Endothelial cell of umbilical vein (primary cell): Measurements from ENCODE around the gene CD58. TPM values are rescaled to one million over a fixed set of nuclear protein-coding genes. Genes with fewer than 3 reads are reported as not detected.

Experiments used
- BruUV-seq: library from RNA; stranded (reverse); fragments of 400-500 nt; replicated peaks from 2 replicates; lab custom pipeline; 2021; lab: Mats Ljungman, UMichigan
- CTCF ChIA-PET: fragments of 300-600, 350-600 bp; sonication (Branson Sonifier 250); formaldehyde crosslinking; loops from one replicate; lab custom pipeline; 2021; ENCODE audit warnings: antibody characterized with exemption, inconsistent platforms; lab: Charles Lee
- POLR2A ChIA-PET: fragments of 300-600, 350-600 bp; sonication (Branson Sonifier 250); formaldehyde crosslinking; loops from one replicate; lab custom pipeline; 2021; ENCODE audit warnings: antibody characterized with exemption, inconsistent platforms; lab: Charles Lee
- DNase-seq: peaks from one replicate; pipeline ENCODE4 v3.0.0-alpha.2; 2011; ENCODE audit warnings: low read depth, low spot score
- FAIRE-seq: peaks from 2 replicates; lab custom pipeline; 2011; peaks lifted over from hg19 to GRCh38; lab: Jason Lieb, UNC
- H2AFZ ChIP-seq: 2 replicates; pipeline ENCODE4 v1.6.0; 2012; ENCODE audit warnings: low read depth, low read length, control low read depth, inconsistent platforms
- H3K27ac ChIP-seq: 2 replicates; pipeline ENCODE4 v1.5.1; 2011; ENCODE audit warnings: low read depth, mild to moderate bottlenecking, control low read depth, low read length, moderate library complexity; ENCODE audit not compliant: insufficient read depth
- H3K27me3 ChIP-seq, 2 experiments: 2 replicates each; pipeline versions ENCODE4 v1.6.0 to v1.6.1; 2011; ENCODE audit warnings: low read length in 2 of 2, mixed read lengths in 1 of 2; ENCODE audit not compliant: control insufficient read depth in 2 of 2, insufficient read depth in 2 of 2
- H3K36me3 ChIP-seq, 2 experiments: 2 replicates in 1 of 2; 3 replicates in 1 of 2; pipeline ENCODE4 v1.5.1; 2011; ENCODE audit warnings: low read length in 2 of 2, mild to moderate bottlenecking in 1 of 2, moderate library complexity in 1 of 2; ENCODE audit not compliant: control insufficient read depth in 2 of 2, insufficient read depth in 2 of 2; ENCODE audit errors: extremely low read depth in 1 of 2
- H3K4me1 ChIP-seq: 3 replicates; pipeline ENCODE4 v1.5.1; 2011; ENCODE audit warnings: mild to moderate bottlenecking, low read length; ENCODE audit not compliant: control insufficient read depth, insufficient read depth; ENCODE audit errors: extremely low read depth
- H3K4me2 ChIP-seq: 2 replicates; pipeline ENCODE4 v1.6.1; 2011; ENCODE audit warnings: low read length, control low read depth, mixed read lengths; ENCODE audit not compliant: insufficient read depth
- H3K4me3 ChIP-seq, 3 experiments: fragments of 200-600 bp in 1 of 3; sonication (generic), shearing (Covaris generic) in 1 of 3; replicated peaks in 1 of 3; 2 replicates each; pipeline ENCODE4 v1.5.1; 2011 to 2016; ENCODE audit warnings: control low read depth in 3 of 3, low read length in 3 of 3, mild to moderate bottlenecking in 2 of 3, inconsistent platforms in 1 of 3, low read depth in 1 of 3, moderate library complexity in 1 of 3; ENCODE audit not compliant: insufficient read depth in 1 of 3
- H3K79me2 ChIP-seq: 2 replicates; pipeline ENCODE4 v1.6.0; 2012; ENCODE audit warnings: low read length, inconsistent platforms; ENCODE audit not compliant: control insufficient read depth, insufficient read depth
- H3K9ac ChIP-seq: replicated peaks from 2 replicates; pipeline ENCODE3; 2011; ENCODE audit warnings: low read length, control low read depth; ENCODE audit not compliant: insufficient read depth; ENCODE audit errors: extremely low read depth
- H3K9me1 ChIP-seq: replicated peaks from 3 replicates; pipeline ENCODE4 v1.6.0; 2011; ENCODE audit warnings: mild to moderate bottlenecking, low read length; ENCODE audit not compliant: control insufficient read depth, insufficient read depth; ENCODE audit errors: extremely low read depth
- H3K9me3 ChIP-seq: replicated peaks from 2 replicates; pipeline ENCODE4 v1.5.1; 2012; ENCODE audit warnings: low read length, inconsistent platforms; ENCODE audit not compliant: control insufficient read depth, insufficient read depth
- H4K20me1 ChIP-seq: replicated peaks from 2 replicates; pipeline ENCODE3; 2011; ENCODE audit warnings: mild to moderate bottlenecking, low read length; ENCODE audit not compliant: control insufficient read depth, insufficient read depth; ENCODE audit errors: extremely low read depth
- CTCF ChIP-seq, 2 donors: IDR thresholded peaks; 1 replicate in 1 of 2; 2 replicates in 1 of 2; pipeline ENCODE4 v1.5.1; 2011; ENCODE audit warnings: low read length in 2 of 2, mild to moderate bottlenecking in 2 of 2, moderate library complexity in 2 of 2, control low read depth in 1 of 2, inconsistent platforms in 1 of 2, low read depth in 1 of 2; ENCODE audit not compliant: insufficient read depth in 1 of 2; ENCODE audit errors: extremely low read depth in 1 of 2
- EZH2 ChIP-seq: IDR thresholded peaks from 2 replicates; pipeline ENCODE4 v1.6.1; 2012; ENCODE audit warnings: borderline replicate concordance, low read depth, mild to moderate bottlenecking, moderate library complexity, low read length, inconsistent platforms; ENCODE audit not compliant: severe bottlenecking
- FOS ChIP-seq: IDR thresholded peaks from 2 replicates; pipeline ENCODE4 v1.6.1; 2011; ENCODE audit warnings: mild to moderate bottlenecking, low read length, moderate library complexity, borderline replicate concordance; ENCODE audit not compliant: insufficient read depth
- GATA2 ChIP-seq: IDR thresholded peaks from 2 replicates; pipeline ENCODE4 v1.7.0; 2011; ENCODE audit warnings: low read depth, mild to moderate bottlenecking, moderate library complexity, mixed read lengths, low read length; ENCODE audit not compliant: insufficient read length, insufficient read depth
- JUN ChIP-seq: IDR thresholded peaks from 2 replicates; pipeline ENCODE4 v1.6.1; 2011; ENCODE audit warnings: borderline replicate concordance, low read depth; ENCODE audit not compliant: insufficient read length, insufficient read depth
- MAX ChIP-seq: IDR thresholded peaks from 2 replicates; pipeline ENCODE4 v1.6.1; 2011; ENCODE audit not compliant: insufficient read depth, insufficient read length
- MYC ChIP-seq: IDR thresholded peaks from one replicate; pipeline ENCODE4 v1.6.1; 2011; ENCODE audit warnings: mild to moderate bottlenecking, low read depth, low read length
- POLR2A ChIP-seq: IDR thresholded peaks from 2 replicates; pipeline ENCODE4 v1.6.1; 2012; ENCODE audit warnings: low read depth, mild to moderate bottlenecking, control low read depth, low read length
- POLR2AphosphoS5 ChIP-seq: IDR thresholded peaks from 2 replicates; pipeline ENCODE4 v1.6.1; 2012; ENCODE audit warnings: low read depth, mild to moderate bottlenecking, control low read depth, low read length, moderate library complexity; ENCODE audit not compliant: insufficient read depth
- dilution Hi-C: fragments of 300-500 bp; cut with MboI; formaldehyde crosslinking; loops from one replicate; pipeline ENCODE4 v1.15.0; 2019; ENCODE audit warnings: low sequenced_read_pairs; ENCODE audit not compliant: extremely low pct_ligation_motif_present
- intact Hi-C: fragments of 100-400 bp; cut with micrococcal nuclease; formaldehyde crosslinking; loops from one replicate; pipeline ENCODE4 v1.10.0; 2022
- polyA plus RNA-seq, 4 experiments: library from polyadenylated mRNA; depleted of rRNA in 3 of 4; stranded (reverse) in 3 of 4; unstranded in 1 of 4; fragments of >200 nt; gene quantifications; 2 replicates each; pipeline versions ENCODE4 v1.2.1 to v1.2.3, GENCODE V29; 2011 to 2012; ENCODE audit warnings: missing spikeins in 1 of 4
- total RNA-seq: library from RNA; stranded (reverse); gene quantifications from 2 replicates; pipeline ENCODE4 v1.2.3, GENCODE V29; 2021

Gene CD58
- total and polyA plus RNA-seq, 2 donors (not counting 3 experiments of a cell fraction or from before 2014, with no cell fraction given): 9.8 to 12.7 TPM

GRCh38 chr1:116466810-116467557, 103.8 kb downstream of the CD58 start:
- CTCF ChIA-PET: interaction anchor here (1.5 to 2.0 kb wide), 2 partner anchors 18 to 31 kb away, joined by 4 to 5 read pairs; no protein-coding TSS in a partner anchor
- H3K36me3 ChIP-seq: no peaks in the 10 kb centered on the region
- intact Hi-C loops (no loop called here), dilution Hi-C loops (no loop called here)
- H3K4me3 ChIP-seq: no peak overlapping the region
- no peaks in the 10 kb centered on the region for H3K4me1 ChIP-seq
- DNase-seq: no peak
- FAIRE-seq: no peak
- H2AFZ ChIP-seq: no peak overlapping the region
- H3K9me1 ChIP-seq: no peaks in the 10 kb centered on the region
- no peak overlapping the region for H3K27ac ChIP-seq
- peak overlapping the region; percentile 8 for H3K4me2 ChIP-seq
- TF ChIP-seq FOS (no peak), GATA2 (no peak), POLR2A (no peak), POLR2AphosphoS5 (no peak), MAX (no peak), EZH2 (no peak), CTCF (IDR thresholded peaks at IDR 0.05; ENCODE audit: extremely low read depth in 1 of 2, insufficient read depth in 1 of 2, low read depth in 1 of 2, low read length in 2 of 2) (no peak), JUN (no peak), MYC (no peak)
- H3K9me3 ChIP-seq: no peaks in the 10 kb centered on the region
- no TSS peak for BruUV-seq
- no peaks in the 10 kb centered on the region for H4K20me1 ChIP-seq
- no peaks in the 10 kb centered on the region for H3K79me2 ChIP-seq
- H3K27me3 ChIP-seq: peaks cover 0 to 4% of the 10 kb centered on the region in 2 experiments
- POLR2A ChIA-PET: no interaction called here
- H3K9ac ChIP-seq: no peak overlapping the region
